B cell (primary cell): ENCODE data around the gene STARD10. TPM values are rescaled to one million over a fixed set of nuclear protein-coding genes. Genes with fewer than 3 reads are reported as not detected.

Source experiments
- ATAC-seq: fragments of 200-7000 bp; cut with Tn5 transposase; one replicate; pipeline ENCODE4 v1.10.0; 2021; ENCODE audit warnings: low read depth, mild to moderate bottlenecking, moderate number of reproducible peaks, moderate library complexity
- CTCF ChIA-PET: fragments of 350-600 bp; sonication (Branson Sonifier 250); formaldehyde crosslinking; loops from one replicate; lab custom pipeline; 2021; ENCODE audit warnings: antibody characterized with exemption, inconsistent platforms; lab: Charles Lee
- POLR2A ChIA-PET: fragments of 350-600 bp; sonication (Branson Sonifier 250); formaldehyde crosslinking; loops from one replicate; lab custom pipeline; 2021; ENCODE audit warnings: antibody characterized with exemption; lab: Charles Lee
- DNase-seq: peaks from one replicate; pipeline ENCODE4 v3.0.0; 2013
- H2AFZ ChIP-seq: 2 replicates; pipeline ENCODE4 v1.6.1; 2012; ENCODE audit warnings: mild to moderate bottlenecking, low read depth, low read length; ENCODE audit not compliant: insufficient read depth, poor library complexity, severe bottlenecking
- H3K27ac ChIP-seq, 2 donors: 1 replicate in 1 of 2; 2 replicates in 1 of 2; pipeline ENCODE4 v1.5.1; 2012 to 2013; ENCODE audit warnings: low read length in 2 of 2, mild to moderate bottlenecking in 2 of 2, moderate library complexity in 1 of 2
- H3K27me3 ChIP-seq, 4 experiments: fragments of 200-600 bp in 1 of 4; sonication (generic) in 1 of 4; replicated peaks in 1 of 4; 1 replicate in 2 of 4; 2 replicates in 2 of 4; pipeline versions ENCODE4 v1.6.1 to v1.7.0; 2013 to 2016; ENCODE audit warnings: low read length in 3 of 4, mild to moderate bottlenecking in 2 of 4, mixed read lengths in 1 of 4, moderate library complexity in 1 of 4; ENCODE audit not compliant: insufficient read depth in 4 of 4, control insufficient read depth in 3 of 4; ENCODE audit errors: control extremely low read depth in 1 of 4
- H3K36me3 ChIP-seq, 2 experiments: replicated peaks in 1 of 2; 1 replicate in 1 of 2; 2 replicates in 1 of 2; pipeline versions ENCODE4 v1.6.1 to v1.7.1; 2013; ENCODE audit warnings: low read length in 1 of 2; ENCODE audit not compliant: insufficient read depth in 2 of 2, control insufficient read depth in 1 of 2; ENCODE audit errors: control extremely low read depth in 1 of 2, extremely low read depth in 1 of 2
- H3K4me1 ChIP-seq, 2 donors: fragments of 200-600 bp in 1 of 2; sonication (generic) in 1 of 2; 1 replicate in 1 of 2; 2 replicates in 1 of 2; pipeline versions ENCODE4 v1.5.1 to v1.6.1; 2013 to 2017; ENCODE audit warnings: low read length in 2 of 2; ENCODE audit not compliant: control insufficient read depth in 2 of 2, insufficient read depth in 2 of 2
- H3K4me2 ChIP-seq: replicated peaks from 2 replicates; pipeline ENCODE3; 2012; ENCODE audit warnings: mild to moderate bottlenecking, low read depth, low read length; ENCODE audit not compliant: poor library complexity, severe bottlenecking
- H3K4me3 ChIP-seq, 5 experiments: fragments of 200-600 bp in 1 of 5; sonication (generic) in 1 of 5; 1 replicate in 3 of 5; 2 replicates in 2 of 5; pipeline versions ENCODE4 v1.5.1 to v1.7.0; 2011 to 2016; ENCODE audit warnings: low read length in 4 of 5, mild to moderate bottlenecking in 4 of 5, low read depth in 2 of 5, control low read depth in 1 of 5, moderate library complexity in 1 of 5; ENCODE audit not compliant: insufficient read depth in 1 of 5; ENCODE audit errors: control extremely low read depth in 1 of 5, extremely low read depth in 1 of 5
- H3K79me2 ChIP-seq: fragments of 200-600 bp; sonication (generic); one replicate; pipeline ENCODE4 v1.6.0; 2016; ENCODE audit warnings: low read length; ENCODE audit not compliant: control insufficient read depth, insufficient read depth
- H3K9ac ChIP-seq: fragments of 200-600 bp; sonication (generic); 2 replicates; pipeline ENCODE4 v1.6.1; 2017; ENCODE audit warnings: mild to moderate bottlenecking, low read length, moderate library complexity
- H3K9me3 ChIP-seq, 3 donors: one replicate each; pipeline versions ENCODE4 v1.6.1 to v1.7.1; 2013; ENCODE audit warnings: low read length in 2 of 3; ENCODE audit not compliant: control insufficient read depth in 2 of 3, insufficient read depth in 1 of 3; ENCODE audit errors: control extremely low read depth in 1 of 3
- H4K20me1 ChIP-seq: 2 replicates; pipeline ENCODE4 v1.6.0; 2012; ENCODE audit warnings: mild to moderate bottlenecking, low read length; ENCODE audit not compliant: insufficient read depth, control insufficient read depth, poor library complexity, severe bottlenecking
- H3K27ac Mint-ChIP-seq: one replicate; pipeline ENCODE4 v1.8.0; 2021; ENCODE audit warnings: mixed read lengths
- H3K27me3 Mint-ChIP-seq: one replicate; pipeline ENCODE4 v1.8.0; 2021; ENCODE audit warnings: mixed read lengths
- H3K4me1 Mint-ChIP-seq: one replicate; pipeline ENCODE4 v1.8.0; 2021; ENCODE audit warnings: mixed read lengths
- H3K4me3 Mint-ChIP-seq: one replicate; pipeline ENCODE4 v1.8.0; 2021; ENCODE audit warnings: mixed read lengths
- H3K9me3 Mint-ChIP-seq: one replicate; pipeline ENCODE4 v1.8.0; 2022; ENCODE audit warnings: mixed read lengths; ENCODE audit not compliant: insufficient read depth
- CTCF ChIP-seq: fragments of 200-600 bp; IDR thresholded peaks from one replicate; pipeline ENCODE4 v1.8.0; 2022; ENCODE audit warnings: antibody characterized with exemption, mild to moderate bottlenecking
- EZH2 ChIP-seq: IDR thresholded peaks from 2 replicates; pipeline ENCODE4 v1.6.1; 2012; ENCODE audit warnings: borderline replicate concordance, low read depth, mild to moderate bottlenecking, moderate library complexity, low read length; ENCODE audit not compliant: insufficient read depth, poor library complexity, severe bottlenecking
- WGBS: methylation state at CpG from one replicate; pipeline ENCODE4 v1.1.5; 2013; ENCODE audit warnings: missing lambda C conversion rate; ENCODE audit not compliant: insufficient coverage; 5-methylcytosine and 5-hydroxymethylcytosine counted together
- intact Hi-C: fragments of 100-400 bp; cut with micrococcal nuclease; formaldehyde crosslinking; loops from one replicate; pipeline ENCODE4 v1.10.0; 2022
- polyA plus RNA-seq: library from polyadenylated mRNA; depleted of rRNA; stranded (reverse); fragments of >200 nt; gene quantifications from 2 replicates; pipeline ENCODE4 v1.2.3, GENCODE V29; 2012
- total RNA-seq, 2 donors: library from RNA; stranded (reverse); fragments of 120-200 nt in 1 of 2; gene quantifications; 1 replicate in 1 of 2; 2 replicates in 1 of 2; pipeline versions ENCODE4 v1.2.3 to v1.2.4, GENCODE V29; 2013 to 2022

The STARD10 gene
- total and polyA plus RNA-seq, 2 donors (not counting 1 experiment from before 2014, with no cell fraction given), result 37.5 to 39.2 TPM

DNA sequence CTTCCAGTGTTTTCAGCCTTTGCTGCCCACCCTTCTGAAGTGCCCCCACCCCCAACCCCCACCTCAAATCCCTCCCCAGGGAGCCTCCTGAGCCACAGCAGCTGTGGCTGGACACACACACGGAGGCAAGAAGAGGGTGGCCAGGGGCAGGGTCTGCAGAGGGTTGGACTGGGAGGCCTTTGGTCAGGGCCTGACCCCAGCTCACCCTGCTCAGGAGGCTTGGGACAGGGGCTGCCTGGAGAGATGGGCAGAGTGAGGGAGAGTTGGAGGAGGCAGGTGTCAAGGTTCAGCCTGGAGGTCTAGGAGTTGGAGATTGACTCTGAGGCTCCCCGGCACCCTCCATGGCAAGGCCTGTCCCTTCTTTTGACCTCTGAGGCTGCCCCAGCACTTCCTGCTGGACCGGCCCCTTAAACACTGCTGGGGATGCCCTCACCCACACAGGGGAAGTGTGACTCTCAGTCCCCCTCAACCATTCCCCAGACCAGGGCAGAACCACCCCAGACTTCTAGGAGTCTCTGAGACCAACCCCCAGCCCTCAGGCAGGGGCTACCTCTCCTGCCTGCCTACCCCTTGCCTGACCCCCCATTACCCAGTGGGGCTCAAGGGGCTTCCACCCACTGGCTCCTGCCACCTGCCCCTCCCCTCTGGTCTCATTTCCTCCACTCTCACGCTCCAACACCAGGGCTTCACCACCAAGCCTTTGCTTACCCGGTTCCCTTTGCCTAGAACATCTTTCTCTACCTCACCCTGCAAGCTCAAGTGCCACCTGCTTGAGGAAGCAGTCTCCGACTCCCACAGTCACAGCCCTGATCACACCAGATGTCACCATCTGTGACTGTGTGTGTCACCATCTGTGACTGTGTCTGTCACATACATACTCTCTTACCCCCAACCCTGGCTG lies 50.3 kb downstream of the STARD10 start:
- CTCF ChIA-PET, result interaction anchor here (1.0 to 15.9 kb wide), 3 partner anchors 12 to 50 kb away, joined by 4 to 142 read pairs (median 13); partner anchors contain the start of gene STARD10

More for the DNA sequence above, 50.3 kb downstream of the STARD10 start:
- WGBS, result 13% methylated on average over 5 of the region's 6 CpGs
- ATAC-seq (peak; percentile 81), DNase-seq (peak; percentile 90)
- Histone ChIP-seq H3K79me2 (peaks cover 95% of the 10 kb centered on the region), H3K9me3 (no peaks in the 10 kb centered on the region), H3K36me3 (peaks cover 0 to 15% of the 10 kb centered on the region in 2 experiments), H2AFZ (no peak overlapping the region), H4K20me1 (peaks cover 34% of the 10 kb centered on the region), H3K9ac (peak overlapping the region; percentile 49), H3K4me2 (peak overlapping the region; percentile 83), H3K4me1 (peaks cover 87 to 94% of the 10 kb centered on the region in 2 donors), H3K27me3 (no peaks in the 10 kb centered on the region), H3K27ac (peak overlapping the region; percentile 97 to 99), H3K4me3 (no peak overlapping the region)
- Mint-ChIP-seq H3K27me3 (no peaks in the 10 kb centered on the region), H3K9me3 (no peaks in the 10 kb centered on the region), H3K4me1 (peaks cover 89% of the 10 kb centered on the region), H3K27ac (peak overlapping the region; percentile 91), H3K4me3 (peak overlapping the region; percentile 69)
- POLR2A ChIA-PET, result no interaction called here
- TF ChIP-seq CTCF (no peak), EZH2 (no peak)
- intact Hi-C loops, result loop anchor here (1.0 to 2.0 kb wide), 3 partner anchors 7 to 409 kb away; no protein-coding TSS in a partner anchor
